Left lung (tissue), 10 donors: Measurements from ENCODE around the gene PGK2. TPM values are rescaled to one million over a fixed set of nuclear protein-coding genes. Genes with fewer than 3 reads are reported as not detected.

Experiments used
- ATAC-seq: fragments of 200-7000 bp; cut with Tn5 transposase; one replicate; pipeline ENCODE4 v1.9.1; 2020; ENCODE audit warnings: moderate library complexity
- DNase-seq, 4 donors: peaks; one replicate each; pipeline ENCODE4 v3.0.0-alpha.2; 2013 to 2020
- H3K27ac ChIP-seq, 2 donors: fragments of 200-600 bp; sonication (generic) in 1 of 2; one replicate each; pipeline versions ENCODE4 v1.5.0 to v1.8.0; 2020 to 2021
- H3K27me3 ChIP-seq, 2 donors: fragments of 200-600 bp; sonication (generic) in 1 of 2; one replicate each; pipeline versions ENCODE4 v1.5.0 to v1.8.0; 2020 to 2021
- H3K36me3 ChIP-seq, 2 donors: fragments of 200-600 bp; sonication (generic) in 1 of 2; one replicate each; pipeline versions ENCODE4 v1.5.0 to v1.8.0; 2020 to 2021
- H3K4me1 ChIP-seq, 2 donors: fragments of 200-600 bp; one replicate each; pipeline ENCODE4 v1.8.0; 2021
- H3K4me3 ChIP-seq, 2 donors: fragments of 200-600 bp; sonication (generic) in 1 of 2; one replicate each; pipeline versions ENCODE4 v1.5.0 to v1.8.0; 2020 to 2021; ENCODE audit warnings: mild to moderate bottlenecking in 1 of 2
- H3K9me3 ChIP-seq, 2 donors: fragments of 200-600 bp; sonication (generic) in 1 of 2; one replicate each; pipeline versions ENCODE4 v1.5.0 to v1.8.0; 2020 to 2021
- CTCF ChIP-seq, 2 donors: fragments of 200-600 bp; sonication (generic) in 1 of 2; IDR thresholded peaks; one replicate each; pipeline versions ENCODE4 v1.5.0 to v1.8.0; 2021; ENCODE audit warnings: antibody characterized with exemption in 2 of 2
- intact Hi-C, 2 donors: fragments of 100-400 bp; cut with DNase I; formaldehyde crosslinking; loops; one replicate each; pipeline versions ENCODE4 v1.11.2 to v1.14.2; 2022
- polyA plus RNA-seq, 6 donors: library from polyadenylated mRNA; unstranded; fragments of 120-200 nt; gene quantifications; one replicate each; pipeline ENCODE4 v1.2.1, GENCODE V29; 2013; ENCODE audit not compliant: insufficient read length in 6 of 6
- total RNA-seq, 2 donors: library from RNA; stranded (reverse); fragmentation: NEBNext Ultra II Directional; extraction: Animal tissue kit (Norgen Biotek cat#: 25700); gene quantifications; one replicate each; pipeline ENCODE4 v1.2.1, GENCODE V29; 2021
- donor health status: DM: no; HTN: yes; CAD: no.
- donor health status: DM: no; HTN: no; CAD: no.

The PGK2 gene
- total and polyA plus RNA-seq, 8 donors = 0.08 TPM; not detected in 7

- no peak for TF ChIP-seq CTCF (IDR thresholded peaks at IDR 0.05)
Measured at GRCh38 chr6:49815166-49815565, 28.1 kb upstream of the PGK2 start.

GRCh38 chr6:49813248-49813647 lies 26.2 kb upstream of the PGK2 start:
- intact Hi-C loops = no loop called here
- Histone ChIP-seq H3K9me3 (peaks cover 0 to 15% of the 10 kb centered on the region in 2 donors), H3K27me3 (no peaks in the 10 kb centered on the region), H3K4me3 (no peak overlapping the region), H3K27ac (no peak overlapping the region), H3K36me3 (no peaks in the 10 kb centered on the region), H3K4me1 (no peaks in the 10 kb centered on the region)
- no peak for TF ChIP-seq CTCF (IDR thresholded peaks at IDR 0.05)
- DNase-seq (no peak), ATAC-seq (no peak)

More at GRCh38 chr6:49815166-49815565, 28.1 kb upstream of the PGK2 start:
- no peaks in the 10 kb centered on the region for H3K27me3 ChIP-seq
- intact Hi-C loops = no loop called here
- no peak for DNase-seq
- no peak overlapping the region for H3K27ac ChIP-seq
- no peaks in the 10 kb centered on the region for H3K4me1 ChIP-seq
- no peak for ATAC-seq
- H3K9me3 ChIP-seq = peaks cover 0 to 3% of the 10 kb centered on the region in 2 donors
- no peak overlapping the region for H3K4me3 ChIP-seq
- no peaks in the 10 kb centered on the region for H3K36me3 ChIP-seq

- no peak for ATAC-seq
- H3K4me3 ChIP-seq = no peak overlapping the region
Measured at GRCh38 chr6:49806145-49806544, 19.1 kb upstream of the PGK2 start.

GRCh38 chr6:49805246-49805645 lies 18.2 kb upstream of the PGK2 start:
- Histone ChIP-seq H3K4me1 (no peaks in the 10 kb centered on the region), H3K27me3 (no peaks in the 10 kb centered on the region), H3K4me3 (no peak overlapping the region), H3K9me3 (peaks cover 0 to 21% of the 10 kb centered on the region in 2 donors), H3K27ac (no peak overlapping the region), H3K36me3 (no peaks in the 10 kb centered on the region)
- TF ChIP-seq CTCF (IDR thresholded peaks at IDR 0.05) = no peak
- no peak for DNase-seq
- ATAC-seq = no peak
- intact Hi-C loops = no loop called here

More at GRCh38 chr6:49806145-49806544, 19.1 kb upstream of the PGK2 start:
- TF ChIP-seq CTCF (IDR thresholded peaks at IDR 0.05) = no peak
- no peaks in the 10 kb centered on the region for H3K4me1 ChIP-seq
- H3K36me3 ChIP-seq = no peaks in the 10 kb centered on the region
- no peak overlapping the region for H3K27ac ChIP-seq
- intact Hi-C loops = no loop called here
- H3K9me3 ChIP-seq = peaks cover 0 to 23% of the 10 kb centered on the region in 2 donors
- no peak for DNase-seq
- H3K27me3 ChIP-seq = no peaks in the 10 kb centered on the region

- H3K27ac ChIP-seq = no peak overlapping the region
Measured at GRCh38 chr6:49801525-49801924, 14.4 kb upstream of the PGK2 start.

More at GRCh38 chr6:49801525-49801924, 14.4 kb upstream of the PGK2 start:
- Histone ChIP-seq H3K27me3 (no peaks in the 10 kb centered on the region), H3K4me1 (no peaks in the 10 kb centered on the region), H3K9me3 (peaks cover 0 to 8% of the 10 kb centered on the region in 2 donors), H3K4me3 (no peak overlapping the region), H3K36me3 (no peaks in the 10 kb centered on the region)
- DNase-seq (no peak), ATAC-seq (no peak)
- TF ChIP-seq CTCF (IDR thresholded peaks at IDR 0.05) = no peak
- intact Hi-C loops = no loop called here
